K562 (cell line): ENCODE measurements around the gene AKT1S1. TPM values are rescaled to one million over a fixed set of nuclear protein-coding genes. Genes with fewer than 3 reads are reported as not detected.

Experiments
- DACH1 ChIP-seq: fragments of 450-650 bp; IDR thresholded peaks from 2 replicates; pipeline ENCODE4 v1.6.1; 2018; ENCODE audit not compliant: partially characterized antibody
- MGA ChIP-seq: fragments of 450-650 bp; IDR thresholded peaks from 2 replicates; pipeline ENCODE4 v1.6.1; 2016; ENCODE audit warnings: mild to moderate bottlenecking, moderate library complexity
- SMARCB1 ChIP-seq: IDR thresholded peaks from 2 replicates; pipeline ENCODE4 v1.6.1; 2011; ENCODE audit warnings: improper control_type of control experiment, low read depth; ENCODE audit not compliant: insufficient read length
- TAF1 ChIP-seq: IDR thresholded peaks from 2 replicates; pipeline ENCODE4 v1.6.1; 2011; ENCODE audit warnings: mild to moderate bottlenecking, low read length, moderate library complexity; ENCODE audit not compliant: insufficient read depth, control insufficient read depth, severe bottlenecking; ENCODE audit errors: extremely low read depth
- XRCC4 ChIP-seq: IDR thresholded peaks from one replicate; pipeline ENCODE4 v1.6.1; 2011; ENCODE audit not compliant: insufficient read depth, insufficient read length; ENCODE audit errors: extremely low read depth
- polyA plus RNA-seq, 8 experiments: library from polyadenylated mRNA; depleted of rRNA in 4 of 8; stranded (reverse) in 5 of 8; unstranded in 3 of 8; fragments of >200 nt; fragmentation: Nextera tagmentation in 2 of 8; fragmentation: Illumina TruSeq in 1 of 8; extraction: Ambion mirVana in 2 of 8; extraction: Trizol in 1 of 8; gene quantifications; 2 replicates each; pipeline versions ENCODE4 v1.2.1 to v1.2.3, GENCODE V29; 2011 to 2014; ENCODE audit warnings: inconsistent platforms in 1 of 8, missing spikeins in 1 of 8
- total RNA-seq, 7 experiments: library from RNA; depleted of rRNA in 6 of 7; stranded (reverse); fragments of >200 nt in 6 of 7; fragmentation: Illumina TruSeq in 2 of 7; extraction: Trizol in 2 of 7; gene quantifications; 2 replicates each; pipeline versions ENCODE4 v1.2.1 to v1.2.3, GENCODE V29; 2011 to 2021; ENCODE audit warnings: low replicate concordance in 1 of 7

AKT1S1 gene
- total and polyA plus RNA-seq, 9 of the 15 experiments (the other 6 are each of a cell fraction or from before 2014, with no cell fraction given): 1.2 to 50.3 (median 17.1) TPM

GRCh38 chr19:49850487-49851342, 26.4 kb downstream of the AKT1S1 start, which contains the start of gene PTOV1 (continued):
- TF ChIP-seq DACH1 (peak; percentile 15), MGA (no peak), TAF1 (peak; percentile 69), XRCC4 (no peak), SMARCB1 (no peak)
